ENCODE data around the gene CBFA2T3. TPM values are rescaled to one million over a fixed set of nuclear protein-coding genes. Genes with fewer than 3 reads are reported as not detected.

Gene CBFA2T3
- total and polyA plus RNA-seq, 8 donors = 3.8 to 10.4 (median 5.4) TPM

GRCh38 chr16:88917146-88917914, 59.7 kb downstream of the CBFA2T3 start:
- no peak overlapping the region for H3K27ac ChIP-seq
- DNase-seq (no peak), ATAC-seq (no peak)
- no peak for TF ChIP-seq CTCF (IDR thresholded peaks at IDR 0.05)
- no peaks in the 10 kb centered on the region for H3K9me3 ChIP-seq
- intact Hi-C loops (cut with DNase I) = no loop called here
- H3K4me1 ChIP-seq = peaks cover 19 to 24% of the 10 kb centered on the region in 2 donors
- no peak overlapping the region for H3K4me3 ChIP-seq
- H3K27me3 ChIP-seq = peaks cover 0 to 8% of the 10 kb centered on the region in 2 donors
- H3K36me3 ChIP-seq = no peaks in the 10 kb centered on the region

GRCh38 chr16:88915639-88916327, 61.2 kb downstream of the CBFA2T3 start:
- H3K9me3 ChIP-seq = no peaks in the 10 kb centered on the region
- no peak overlapping the region for H3K27ac ChIP-seq
- H3K36me3 ChIP-seq = no peaks in the 10 kb centered on the region
- H3K4me1 ChIP-seq = peaks cover 4 to 9% of the 10 kb centered on the region in 2 donors
- H3K27me3 ChIP-seq = peaks cover 0 to 14% of the 10 kb centered on the region in 2 donors
- ATAC-seq = no peak
- no peak for DNase-seq
- intact Hi-C loops (cut with DNase I) = no loop called here
- no peak overlapping the region for H3K4me3 ChIP-seq
- no peak for TF ChIP-seq CTCF (IDR thresholded peaks at IDR 0.05)

GRCh38 chr16:88914750-88915368, 62.1 kb downstream of the CBFA2T3 start:
- H3K36me3 ChIP-seq = no peaks in the 10 kb centered on the region
- H3K9me3 ChIP-seq = no peaks in the 10 kb centered on the region
- peaks cover 0 to 4% of the 10 kb centered on the region in 2 donors for H3K4me1 ChIP-seq
- DNase-seq = peak in 1 of 4 donors; percentile 61
- ATAC-seq = no peak
- TF ChIP-seq CTCF (IDR thresholded peaks at IDR 0.05) = no peak
- H3K27me3 ChIP-seq = peaks cover 0 to 14% of the 10 kb centered on the region in 2 donors
- no peak overlapping the region for H3K4me3 ChIP-seq
- no peak overlapping the region for H3K27ac ChIP-seq
- intact Hi-C loops (cut with DNase I) = no loop called here

- DNase-seq (no peak), ATAC-seq (no peak)
- H3K27ac ChIP-seq = no peak overlapping the region
- H3K4me1 ChIP-seq = peaks cover 0 to 4% of the 10 kb centered on the region in 2 donors
- intact Hi-C loops (cut with DNase I) = no loop called here
- H3K9me3 ChIP-seq = no peaks in the 10 kb centered on the region
- H3K36me3 ChIP-seq = no peaks in the 10 kb centered on the region
- peaks cover 0 to 14% of the 10 kb centered on the region in 2 donors for H3K27me3 ChIP-seq
- no peak for TF ChIP-seq CTCF (IDR thresholded peaks at IDR 0.05)
- no peak overlapping the region for H3K4me3 ChIP-seq
These were observed 63.1 kb downstream of the CBFA2T3 start for GRCh38 chr16:88913870-88914269.
